Caco-2 (cell line): ENCODE measurements around the gene RAB6B. TPM values are rescaled to one million over a fixed set of nuclear protein-coding genes. Genes with fewer than 3 reads are reported as not detected.
A peak's percentile ranks its signal among the peaks of the same experiment; 100 is the strongest.

Experiments used
- BruUV-seq: library from RNA; stranded (reverse); fragments of 400-500 nt; replicated peaks from 2 replicates; lab custom pipeline; 2021; lab: Mats Ljungman, UMichigan
- CTCF ChIA-PET: fragments of 300-600 bp; sonication (Branson Sonifier 250); formaldehyde crosslinking; loops from one replicate; lab custom pipeline; 2022; ENCODE audit warnings: antibody characterized with exemption; lab: Charles Lee
- POLR2A ChIA-PET: fragments of 300-600 bp; sonication (Branson Sonifier 250); formaldehyde crosslinking; loops from one replicate; lab custom pipeline; 2022; ENCODE audit warnings: antibody characterized with exemption; lab: Charles Lee
- DNase-seq, 2 experiments: peaks; one replicate each; pipeline versions ENCODE4 v3.0.0 to v3.0.0-alpha.2; 2020 to 2022
- H3K27me3 ChIP-seq: replicated peaks from 2 replicates; pipeline ENCODE4 v1.6.0; 2011; ENCODE audit warnings: low read length; ENCODE audit not compliant: control insufficient read depth, insufficient read depth
- H3K36me3 ChIP-seq: 2 replicates; pipeline ENCODE4 v1.5.1; 2011; ENCODE audit warnings: low read length; ENCODE audit not compliant: control insufficient read depth, insufficient read depth
- H3K4me1 ChIP-seq: fragments of 250-450 bp; sonication (Bioruptor Pico); 2 replicates; pipeline ENCODE4 v1.5.1; 2020; ENCODE audit warnings: mild to moderate bottlenecking
- H3K4me3 ChIP-seq: 2 replicates; pipeline ENCODE4 v1.5.1; 2011; ENCODE audit warnings: low read depth, mild to moderate bottlenecking, control low read depth, low read length
- H3K9me3 ChIP-seq: fragments of 250-450 bp; sonication (Bioruptor Pico); 2 replicates; pipeline ENCODE4 v1.5.1; 2020; ENCODE audit warnings: mild to moderate bottlenecking, moderate library complexity
- H3K27ac Mint-ChIP-seq: one replicate; pipeline ENCODE4 v1.8.0; 2022; ENCODE audit warnings: mixed read lengths; ENCODE audit not compliant: unreplicated experiment
- H3K27me3 Mint-ChIP-seq: one replicate; pipeline ENCODE4 v1.8.0; 2022; ENCODE audit warnings: mixed read lengths; ENCODE audit not compliant: insufficient read depth, unreplicated experiment
- H3K36me3 Mint-ChIP-seq: one replicate; pipeline ENCODE4 v1.8.0; 2022; ENCODE audit warnings: mild to moderate bottlenecking, mixed read lengths; ENCODE audit not compliant: insufficient read depth, unreplicated experiment
- H3K4me1 Mint-ChIP-seq: one replicate; pipeline ENCODE4 v1.8.0; 2022; ENCODE audit warnings: low read depth, mixed read lengths; ENCODE audit not compliant: unreplicated experiment
- H3K4me3 Mint-ChIP-seq: one replicate; pipeline ENCODE4 v1.8.0; 2022; ENCODE audit warnings: mild to moderate bottlenecking, moderate library complexity, mixed read lengths; ENCODE audit not compliant: unreplicated experiment
- H3K9me3 Mint-ChIP-seq: one replicate; pipeline ENCODE4 v1.8.0; 2022; ENCODE audit warnings: mixed read lengths; ENCODE audit not compliant: unreplicated experiment
- CTCF ChIP-seq, 2 experiments: fragments of 200-600 bp in 1 of 2; IDR thresholded peaks; 1 replicate in 1 of 2; 2 replicates in 1 of 2; pipeline versions ENCODE4 v1.5.1 to v1.8.0; 2011 to 2022; ENCODE audit warnings: antibody characterized with exemption in 1 of 2, control low read depth in 1 of 2, inconsistent platforms in 1 of 2, low read depth in 1 of 2, low read length in 1 of 2, mild to moderate bottlenecking in 1 of 2, moderate library complexity in 1 of 2; ENCODE audit not compliant: insufficient read depth in 1 of 2, severe bottlenecking in 1 of 2, unreplicated experiment in 1 of 2
- intact Hi-C: fragments of 100-400 bp; cut with micrococcal nuclease; formaldehyde crosslinking; loops from one replicate; pipeline ENCODE4 v1.10.0; 2022; ENCODE audit not compliant: unreplicated experiment
- total RNA-seq: library from RNA; stranded (reverse); gene quantifications from 2 replicates; pipeline ENCODE4 v1.2.3, GENCODE V29; 2022

RAB6B gene
- total RNA-seq, 1 experiment from 2014 or later = 3.2 TPM

- ChIA-PET POLR2A (interaction anchor here (0.5 kb wide), 1 partner anchor 244 kb away, joined by 4 read pairs; no protein-coding TSS in a partner anchor), CTCF (no interaction called here)
- no peak for TF ChIP-seq CTCF (IDR thresholded peaks at IDR 0.05; ENCODE audit: insufficient read depth in 1 of 2, low read depth in 1 of 2, low read length in 1 of 2, severe bottlenecking in 1 of 2, unreplicated experiment in 1 of 2)
- H3K4me3 Mint-ChIP-seq = no peak overlapping the region
- Histone ChIP-seq H3K36me3 (no peaks in the 10 kb centered on the region), H3K27me3 (no peaks in the 10 kb centered on the region), H3K4me1 (peaks cover 7% of the 10 kb centered on the region; the same call in 1 of the 2 replicates), H3K4me3 (no peak overlapping the region), H3K9me3 (no peaks in the 10 kb centered on the region)
- BruUV-seq = no TSS peak
- H3K9me3 Mint-ChIP-seq = no peaks in the 10 kb centered on the region
- intact Hi-C loops = no loop called here
- peaks cover 6% of the 10 kb centered on the region for H3K4me1 Mint-ChIP-seq
- no peaks in the 10 kb centered on the region for H3K36me3 Mint-ChIP-seq
- no peaks in the 10 kb centered on the region for H3K27me3 Mint-ChIP-seq
- peak in 1 of 2 experiments; percentile 22 for DNase-seq
- no peak overlapping the region for H3K27ac Mint-ChIP-seq
Measured at GRCh38 chr3:133943639-133944141, 48.0 kb upstream of the RAB6B start.

GRCh38 chr3:133943031-133943535 is 47.4 kb upstream of the RAB6B start:
- ChIA-PET POLR2A (no interaction called here), CTCF (no interaction called here)
- Histone ChIP-seq H3K9me3 (no peaks in the 10 kb centered on the region), H3K36me3 (no peaks in the 10 kb centered on the region), H3K27me3 (no peaks in the 10 kb centered on the region), H3K4me3 (no peak overlapping the region), H3K4me1 (peaks cover 7% of the 10 kb centered on the region; the same call in 1 of the 2 replicates)
- no peaks in the 10 kb centered on the region for H3K36me3 Mint-ChIP-seq
- no peak for TF ChIP-seq CTCF (IDR thresholded peaks at IDR 0.05; ENCODE audit: insufficient read depth in 1 of 2, low read depth in 1 of 2, low read length in 1 of 2, severe bottlenecking in 1 of 2, unreplicated experiment in 1 of 2)
- H3K4me3 Mint-ChIP-seq = no peak overlapping the region
- no TSS peak for BruUV-seq
- no peak overlapping the region for H3K27ac Mint-ChIP-seq
- H3K4me1 Mint-ChIP-seq = peaks cover 6% of the 10 kb centered on the region
- intact Hi-C loops = no loop called here
- H3K27me3 Mint-ChIP-seq = no peaks in the 10 kb centered on the region
- no peaks in the 10 kb centered on the region for H3K9me3 Mint-ChIP-seq
- no peak for DNase-seq

- no peak for DNase-seq
- Histone ChIP-seq H3K4me3 (no peak overlapping the region), H3K36me3 (no peaks in the 10 kb centered on the region), H3K4me1 (peaks cover 7% of the 10 kb centered on the region; the same call in 1 of the 2 replicates), H3K9me3 (no peaks in the 10 kb centered on the region), H3K27me3 (no peaks in the 10 kb centered on the region)
- POLR2A ChIA-PET = no interaction called here
- TF ChIP-seq CTCF (IDR thresholded peaks at IDR 0.05; ENCODE audit: insufficient read depth in 1 of 2, low read depth in 1 of 2, low read length in 1 of 2, severe bottlenecking in 1 of 2, unreplicated experiment in 1 of 2) = no peak
- H3K36me3 Mint-ChIP-seq = no peaks in the 10 kb centered on the region
- intact Hi-C loops = no loop called here
- no TSS peak for BruUV-seq
- no peak overlapping the region for H3K27ac Mint-ChIP-seq
- no peak overlapping the region for H3K4me3 Mint-ChIP-seq
- peaks cover 6% of the 10 kb centered on the region for H3K4me1 Mint-ChIP-seq
- H3K9me3 Mint-ChIP-seq = no peaks in the 10 kb centered on the region
- CTCF ChIA-PET = no interaction called here
- H3K27me3 Mint-ChIP-seq = no peaks in the 10 kb centered on the region
Measured at GRCh38 chr3:133941415-133941821, 45.7 kb upstream of the RAB6B start.
